Measurements from ENCODE around the gene EHD2. TPM values are rescaled to one million over a fixed set of nuclear protein-coding genes. Genes with fewer than 3 reads are reported as not detected.

EHD2 gene
- total RNA-seq, 3 donors from 2014 or later, result 38.8 to 121 (median 67.2) TPM

DNA sequence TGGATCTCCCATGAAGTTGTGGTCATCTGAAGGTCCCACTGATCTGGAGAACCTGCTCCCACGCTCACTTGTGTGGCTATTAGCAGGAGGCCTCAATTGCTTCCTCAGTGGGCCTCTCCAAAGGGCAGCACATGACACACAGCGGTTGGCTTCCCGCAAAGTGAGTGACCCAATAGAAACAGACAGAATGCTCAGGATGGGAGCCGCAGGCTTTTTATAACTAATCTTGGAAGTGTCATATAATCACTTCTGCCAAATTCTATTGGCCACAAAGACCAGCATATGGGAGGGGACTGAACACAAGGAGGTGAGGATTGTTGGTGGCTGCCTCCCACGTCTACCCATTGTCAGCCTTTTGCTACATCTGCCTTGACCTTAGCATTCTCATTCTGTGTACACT lies 22.1 kb upstream of the EHD2 start:
- no peaks in the 10 kb centered on the region for H3K9me3 ChIP-seq
- no peaks in the 10 kb centered on the region for H3K4me1 ChIP-seq
- DNase-seq (ENCODE audit: low spot score in 2 of 2), result no peak
- intact Hi-C loops (cut with DNase I; ENCODE audit: low total_unique reads), result no loop called here
- no peak overlapping the region for H3K4me3 ChIP-seq
- H3K27me3 ChIP-seq, result no peaks in the 10 kb centered on the region
- no peak overlapping the region for H3K27ac ChIP-seq
- no peak for TF ChIP-seq POLR2A (IDR thresholded peaks at IDR 0.05)
- TF ChIP-seq, protein P1, sequence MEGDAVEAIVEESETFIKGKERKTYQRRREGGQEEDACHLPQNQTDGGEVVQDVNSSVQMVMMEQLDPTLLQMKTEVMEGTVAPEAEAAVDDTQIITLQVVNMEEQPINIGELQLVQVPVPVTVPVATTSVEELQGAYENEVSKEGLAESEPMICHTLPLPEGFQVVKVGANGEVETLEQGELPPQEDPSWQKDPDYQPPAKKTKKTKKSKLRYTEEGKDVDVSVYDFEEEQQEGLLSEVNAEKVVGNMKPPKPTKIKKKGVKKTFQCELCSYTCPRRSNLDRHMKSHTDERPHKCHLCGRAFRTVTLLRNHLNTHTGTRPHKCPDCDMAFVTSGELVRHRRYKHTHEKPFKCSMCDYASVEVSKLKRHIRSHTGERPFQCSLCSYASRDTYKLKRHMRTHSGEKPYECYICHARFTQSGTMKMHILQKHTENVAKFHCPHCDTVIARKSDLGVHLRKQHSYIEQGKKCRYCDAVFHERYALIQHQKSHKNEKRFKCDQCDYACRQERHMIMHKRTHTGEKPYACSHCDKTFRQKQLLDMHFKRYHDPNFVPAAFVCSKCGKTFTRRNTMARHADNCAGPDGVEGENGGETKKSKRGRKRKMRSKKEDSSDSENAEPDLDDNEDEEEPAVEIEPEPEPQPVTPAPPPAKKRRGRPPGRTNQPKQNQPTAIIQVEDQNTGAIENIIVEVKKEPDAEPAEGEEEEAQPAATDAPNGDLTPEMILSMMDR (IDR thresholded peaks at IDR 0.05), result no peak
- no peak for TF ChIP-seq POLR2AphosphoS5 (IDR thresholded peaks at IDR 0.05)
- no peaks in the 10 kb centered on the region for H3K36me3 ChIP-seq

DNA sequence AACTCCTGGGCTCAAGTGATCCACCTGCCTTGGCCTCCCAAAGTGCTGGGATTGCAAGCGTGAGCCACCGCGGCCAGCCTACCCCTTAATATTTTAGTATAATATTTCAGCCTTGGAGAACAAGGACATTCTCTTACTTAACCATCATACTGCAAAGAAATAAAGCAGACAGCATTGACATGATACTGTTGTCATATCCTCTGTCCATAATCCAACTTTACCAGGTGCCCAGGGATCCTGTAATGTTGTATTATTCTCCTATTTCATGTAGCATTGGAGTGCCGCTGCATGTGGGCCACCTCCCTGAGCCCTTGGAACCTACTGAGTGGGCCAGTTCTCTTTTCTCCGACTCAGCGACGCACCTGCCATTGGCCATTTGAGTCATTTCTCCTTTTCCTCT lies 21.4 kb upstream of the EHD2 start:
- intact Hi-C loops (cut with DNase I; ENCODE audit: low total_unique reads), result no loop called here
- Histone ChIP-seq H3K4me1 (no peaks in the 10 kb centered on the region), H3K36me3 (no peaks in the 10 kb centered on the region), H3K27me3 (no peaks in the 10 kb centered on the region), H3K27ac (no peak overlapping the region), H3K9me3 (no peaks in the 10 kb centered on the region), H3K4me3 (no peak overlapping the region)
- TF ChIP-seq, protein P1 (IDR thresholded peaks at IDR 0.05), result no peak
- DNase-seq (ENCODE audit: low spot score in 2 of 2), result no peak

DNA sequence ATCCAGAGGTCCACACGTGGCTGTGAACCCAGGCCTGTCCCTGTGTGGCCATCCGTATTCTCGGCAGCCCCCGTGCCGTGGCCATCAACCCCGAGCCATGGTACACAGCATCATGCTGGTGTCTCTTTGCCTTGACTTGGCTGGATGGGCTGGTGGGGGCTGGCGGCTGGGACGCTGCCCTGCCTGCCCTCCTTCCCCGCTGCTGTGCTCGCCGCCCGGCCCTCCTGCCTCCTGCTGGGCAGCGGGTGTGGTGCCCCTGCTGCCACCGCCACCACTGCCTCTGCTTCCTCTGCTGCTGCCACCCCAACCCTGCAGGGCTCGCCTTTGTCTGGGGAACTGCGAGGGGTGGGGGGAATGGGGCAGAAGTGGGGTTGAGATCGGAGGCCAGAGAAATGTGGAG lies 19.7 kb upstream of the EHD2 start:
- intact Hi-C loops (cut with DNase I; ENCODE audit: low total_unique reads), result no loop called here
- Histone ChIP-seq H3K4me1 (no peaks in the 10 kb centered on the region), H3K36me3 (no peaks in the 10 kb centered on the region), H3K4me3 (no peak overlapping the region), H3K27ac (no peak overlapping the region), H3K27me3 (no peaks in the 10 kb centered on the region), H3K9me3 (no peaks in the 10 kb centered on the region)
- no peak for DNase-seq (ENCODE audit: low spot score in 2 of 2)
- TF ChIP-seq, protein P1 (IDR thresholded peaks at IDR 0.05), result no peak
- TF ChIP-seq POLR2A (IDR thresholded peaks at IDR 0.05) (no peak), POLR2AphosphoS5 (IDR thresholded peaks at IDR 0.05) (no peak)

GRCh38 chr19:47693903-47694302 lies 19.3 kb upstream of the EHD2 start:
- Histone ChIP-seq H3K4me1 (no peaks in the 10 kb centered on the region), H3K4me3 (no peak overlapping the region), H3K27ac (no peak overlapping the region), H3K36me3 (no peaks in the 10 kb centered on the region), H3K9me3 (no peaks in the 10 kb centered on the region), H3K27me3 (no peaks in the 10 kb centered on the region)
- no peak for TF ChIP-seq POLR2A (IDR thresholded peaks at IDR 0.05)
- TF ChIP-seq POLR2AphosphoS5 (IDR thresholded peaks at IDR 0.05), result no peak
- TF ChIP-seq, protein P1 (IDR thresholded peaks at IDR 0.05), result no peak
- no peak for DNase-seq (ENCODE audit: low spot score in 2 of 2)
- intact Hi-C loops (cut with DNase I; ENCODE audit: low total_unique reads), result no loop called here

DNA sequence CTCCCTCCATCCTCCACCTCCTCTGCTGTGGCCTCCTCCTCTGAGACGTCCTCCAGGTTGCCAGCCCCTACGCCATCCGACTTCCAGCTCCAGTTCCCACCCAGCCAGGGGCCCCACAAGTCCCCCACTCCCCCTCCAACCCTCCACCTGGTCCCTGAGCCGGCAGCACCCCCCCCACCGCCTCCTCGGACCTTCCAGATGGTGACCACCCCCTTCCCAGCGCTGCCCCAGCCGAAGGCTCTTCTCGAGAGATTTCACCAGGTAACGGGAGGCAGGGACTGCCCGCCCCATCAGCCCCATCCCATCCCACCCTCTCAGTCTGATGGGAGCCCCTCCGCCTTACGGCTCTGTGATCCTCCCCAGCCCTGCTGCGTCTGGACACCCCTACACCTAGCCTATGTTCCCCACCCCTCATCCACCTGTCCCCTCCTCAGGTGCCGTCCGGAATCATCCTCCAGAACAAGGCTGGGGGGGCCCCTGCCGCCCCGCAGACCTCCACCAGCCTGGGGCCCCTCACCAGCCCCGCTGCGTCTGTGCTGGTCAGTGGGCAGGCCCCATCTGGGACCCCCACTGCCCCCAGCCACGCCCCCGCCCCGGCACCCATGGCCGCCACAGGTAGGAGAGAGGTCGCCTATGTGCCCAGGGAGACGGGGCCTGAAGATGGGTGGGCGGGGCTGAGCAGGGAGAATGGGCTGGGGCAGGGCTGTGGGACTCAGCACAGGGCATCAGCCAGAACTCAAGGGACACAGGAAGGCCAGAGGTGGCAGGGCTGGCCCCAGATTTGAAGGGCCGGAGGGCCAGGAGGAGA lies 18.6 kb upstream of the EHD2 start:
- Histone ChIP-seq H3K27me3 (no peaks in the 10 kb centered on the region), H3K27ac (no peak overlapping the region), H3K4me1 (no peaks in the 10 kb centered on the region), H3K4me3 (no peak overlapping the region), H3K36me3 (no peaks in the 10 kb centered on the region), H3K9me3 (no peaks in the 10 kb centered on the region)
- TF ChIP-seq, protein P1 (IDR thresholded peaks at IDR 0.05), result no peak
- no peak for TF ChIP-seq POLR2AphosphoS5 (IDR thresholded peaks at IDR 0.05)
- TF ChIP-seq POLR2A (IDR thresholded peaks at IDR 0.05), result no peak
- intact Hi-C loops (cut with DNase I; ENCODE audit: low total_unique reads), result loop anchor here (5.0 kb wide), 2 partner anchors 1423 to 1897 kb away; partner anchors contain the start of genes C19orf73 and PPFIA3
- no peak for DNase-seq (ENCODE audit: low spot score in 2 of 2)
